B cell (primary cell): ENCODE results near the gene GPR152. TPM values are rescaled to one million over a fixed set of nuclear protein-coding genes. Genes with fewer than 3 reads are reported as not detected.

Source experiments
- ATAC-seq: fragments of 200-7000 bp; cut with Tn5 transposase; one replicate; pipeline ENCODE4 v1.10.0; 2021; ENCODE audit warnings: low read depth, mild to moderate bottlenecking, moderate number of reproducible peaks, moderate library complexity
- CTCF ChIA-PET: fragments of 350-600 bp; sonication (Branson Sonifier 250); formaldehyde crosslinking; loops from one replicate; lab custom pipeline; 2021; ENCODE audit warnings: antibody characterized with exemption, inconsistent platforms; lab: Charles Lee
- POLR2A ChIA-PET: fragments of 350-600 bp; sonication (Branson Sonifier 250); formaldehyde crosslinking; loops from one replicate; lab custom pipeline; 2021; ENCODE audit warnings: antibody characterized with exemption; lab: Charles Lee
- DNase-seq: peaks from one replicate; pipeline ENCODE4 v3.0.0; 2013
- H2AFZ ChIP-seq: 2 replicates; pipeline ENCODE4 v1.6.1; 2012; ENCODE audit warnings: mild to moderate bottlenecking, low read depth, low read length; ENCODE audit not compliant: insufficient read depth, poor library complexity, severe bottlenecking
- H3K27ac ChIP-seq, 2 donors: 1 replicate in 1 of 2; 2 replicates in 1 of 2; pipeline ENCODE4 v1.5.1; 2012 to 2013; ENCODE audit warnings: low read length in 2 of 2, mild to moderate bottlenecking in 2 of 2, moderate library complexity in 1 of 2
- H3K27me3 ChIP-seq, 4 experiments: fragments of 200-600 bp in 1 of 4; sonication (generic) in 1 of 4; replicated peaks in 1 of 4; 1 replicate in 2 of 4; 2 replicates in 2 of 4; pipeline versions ENCODE4 v1.6.1 to v1.7.0; 2013 to 2016; ENCODE audit warnings: low read length in 3 of 4, mild to moderate bottlenecking in 2 of 4, mixed read lengths in 1 of 4, moderate library complexity in 1 of 4; ENCODE audit not compliant: insufficient read depth in 4 of 4, control insufficient read depth in 3 of 4; ENCODE audit errors: control extremely low read depth in 1 of 4
- H3K36me3 ChIP-seq, 2 experiments: replicated peaks in 1 of 2; 1 replicate in 1 of 2; 2 replicates in 1 of 2; pipeline versions ENCODE4 v1.6.1 to v1.7.1; 2013; ENCODE audit warnings: low read length in 1 of 2; ENCODE audit not compliant: insufficient read depth in 2 of 2, control insufficient read depth in 1 of 2; ENCODE audit errors: control extremely low read depth in 1 of 2, extremely low read depth in 1 of 2
- H3K4me1 ChIP-seq, 2 donors: fragments of 200-600 bp in 1 of 2; sonication (generic) in 1 of 2; 1 replicate in 1 of 2; 2 replicates in 1 of 2; pipeline versions ENCODE4 v1.5.1 to v1.6.1; 2013 to 2017; ENCODE audit warnings: low read length in 2 of 2; ENCODE audit not compliant: control insufficient read depth in 2 of 2, insufficient read depth in 2 of 2
- H3K4me2 ChIP-seq: replicated peaks from 2 replicates; pipeline ENCODE3; 2012; ENCODE audit warnings: mild to moderate bottlenecking, low read depth, low read length; ENCODE audit not compliant: poor library complexity, severe bottlenecking
- H3K4me3 ChIP-seq, 5 experiments: fragments of 200-600 bp in 1 of 5; sonication (generic) in 1 of 5; 1 replicate in 3 of 5; 2 replicates in 2 of 5; pipeline versions ENCODE4 v1.5.1 to v1.7.0; 2011 to 2016; ENCODE audit warnings: low read length in 4 of 5, mild to moderate bottlenecking in 4 of 5, low read depth in 2 of 5, control low read depth in 1 of 5, moderate library complexity in 1 of 5; ENCODE audit not compliant: insufficient read depth in 1 of 5; ENCODE audit errors: control extremely low read depth in 1 of 5, extremely low read depth in 1 of 5
- H3K79me2 ChIP-seq: fragments of 200-600 bp; sonication (generic); one replicate; pipeline ENCODE4 v1.6.0; 2016; ENCODE audit warnings: low read length; ENCODE audit not compliant: control insufficient read depth, insufficient read depth
- H3K9ac ChIP-seq: fragments of 200-600 bp; sonication (generic); 2 replicates; pipeline ENCODE4 v1.6.1; 2017; ENCODE audit warnings: mild to moderate bottlenecking, low read length, moderate library complexity
- H3K9me3 ChIP-seq, 3 donors: one replicate each; pipeline versions ENCODE4 v1.6.1 to v1.7.1; 2013; ENCODE audit warnings: low read length in 2 of 3; ENCODE audit not compliant: control insufficient read depth in 2 of 3, insufficient read depth in 1 of 3; ENCODE audit errors: control extremely low read depth in 1 of 3
- H4K20me1 ChIP-seq: 2 replicates; pipeline ENCODE4 v1.6.0; 2012; ENCODE audit warnings: mild to moderate bottlenecking, low read length; ENCODE audit not compliant: insufficient read depth, control insufficient read depth, poor library complexity, severe bottlenecking
- H3K27ac Mint-ChIP-seq: one replicate; pipeline ENCODE4 v1.8.0; 2021; ENCODE audit warnings: mixed read lengths
- H3K27me3 Mint-ChIP-seq: one replicate; pipeline ENCODE4 v1.8.0; 2021; ENCODE audit warnings: mixed read lengths
- H3K4me1 Mint-ChIP-seq: one replicate; pipeline ENCODE4 v1.8.0; 2021; ENCODE audit warnings: mixed read lengths
- H3K4me3 Mint-ChIP-seq: one replicate; pipeline ENCODE4 v1.8.0; 2021; ENCODE audit warnings: mixed read lengths
- H3K9me3 Mint-ChIP-seq: one replicate; pipeline ENCODE4 v1.8.0; 2022; ENCODE audit warnings: mixed read lengths; ENCODE audit not compliant: insufficient read depth
- EZH2 ChIP-seq: IDR thresholded peaks from 2 replicates; pipeline ENCODE4 v1.6.1; 2012; ENCODE audit warnings: borderline replicate concordance, low read depth, mild to moderate bottlenecking, moderate library complexity, low read length; ENCODE audit not compliant: insufficient read depth, poor library complexity, severe bottlenecking
- WGBS: methylation state at CpG from one replicate; pipeline ENCODE4 v1.1.5; 2013; ENCODE audit warnings: missing lambda C conversion rate; ENCODE audit not compliant: insufficient coverage; 5-methylcytosine and 5-hydroxymethylcytosine counted together
- intact Hi-C: fragments of 100-400 bp; cut with micrococcal nuclease; formaldehyde crosslinking; loops from one replicate; pipeline ENCODE4 v1.10.0; 2022
- polyA plus RNA-seq: library from polyadenylated mRNA; depleted of rRNA; stranded (reverse); fragments of >200 nt; gene quantifications from 2 replicates; pipeline ENCODE4 v1.2.3, GENCODE V29; 2012
- total RNA-seq, 2 donors: library from RNA; stranded (reverse); fragments of 120-200 nt in 1 of 2; gene quantifications; 1 replicate in 1 of 2; 2 replicates in 1 of 2; pipeline versions ENCODE4 v1.2.3 to v1.2.4, GENCODE V29; 2013 to 2022
- TF ChIP-seq, protein P1 (sequence below): fragments of 200-600 bp; IDR thresholded peaks from one replicate; pipeline ENCODE4 v1.8.0; 2022; ENCODE audit warnings: antibody characterized with exemption, mild to moderate bottlenecking

GPR152 gene
- total and polyA plus RNA-seq, 2 donors (not counting 1 experiment from before 2014, with no cell fraction given): 0.24 TPM; not detected in 1

DNA sequence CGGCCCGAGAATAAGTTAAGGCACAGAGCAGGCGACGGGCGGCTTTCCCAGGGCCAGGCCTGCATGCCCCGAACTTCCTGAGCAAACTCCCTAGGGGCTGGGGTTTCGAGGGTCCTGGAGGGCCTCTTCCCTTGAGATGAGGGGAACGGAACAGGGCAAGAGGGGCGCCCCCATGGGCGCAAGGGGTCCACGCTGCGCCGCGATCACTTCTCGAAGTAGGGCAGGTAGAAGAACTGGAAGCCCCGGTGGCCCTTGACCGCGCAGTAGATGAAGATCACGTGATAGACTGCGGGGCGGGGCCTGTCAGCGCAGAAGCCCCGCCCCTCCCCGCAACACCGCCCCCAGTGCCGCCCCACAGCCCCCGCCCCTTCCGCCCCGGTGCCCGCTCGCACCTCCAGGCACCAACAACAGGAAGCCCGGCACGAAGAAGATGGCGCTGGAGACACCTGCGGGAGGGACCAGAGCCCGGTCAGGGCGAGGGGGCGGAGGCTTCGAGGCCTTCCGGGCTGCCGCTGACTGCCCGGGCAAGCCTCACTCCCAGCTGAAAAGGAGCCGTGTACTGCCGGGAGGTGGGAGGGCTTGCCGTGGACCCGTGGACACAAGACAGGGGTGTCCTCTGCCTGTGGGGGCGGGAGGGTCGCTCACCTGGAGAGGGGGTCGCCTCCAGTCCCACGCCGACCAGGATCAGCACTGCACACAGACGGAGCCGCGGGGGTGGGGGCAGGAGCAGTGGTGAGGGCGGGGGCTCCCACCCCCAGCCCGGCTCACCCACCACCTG, 12.1 kb upstream of the GPR152 start:
- WGBS: under 1% methylated on average over 48 of the region's 56 CpGs
- Mint-ChIP-seq H3K9me3 (no peaks in the 10 kb centered on the region), H3K27me3 (no peaks in the 10 kb centered on the region), H3K27ac (peak overlapping the region; percentile 97), H3K4me3 (peak overlapping the region; percentile 89), H3K4me1 (peaks cover 66% of the 10 kb centered on the region)
- Histone ChIP-seq H3K4me2 (peak overlapping the region; percentile 97), H3K9me3 (peaks cover 0 to 12% (median 0%) of the 10 kb centered on the region in 3 donors), H2AFZ (peak overlapping the region; percentile 83), H3K4me3 (peak overlapping the region; percentile 70 to 78 (median 75)), H3K27me3 (no peaks in the 10 kb centered on the region), H3K27ac (peak overlapping the region; percentile 82 to 94), H3K79me2 (peaks cover 57% of the 10 kb centered on the region), H3K36me3 (peaks cover 2 to 9% of the 10 kb centered on the region in 2 experiments), H4K20me1 (peaks cover 10% of the 10 kb centered on the region), H3K4me1 (peaks cover 53 to 89% of the 10 kb centered on the region in 2 donors), H3K9ac (peak overlapping the region; percentile 91)
- TF ChIP-seq, protein P1, sequence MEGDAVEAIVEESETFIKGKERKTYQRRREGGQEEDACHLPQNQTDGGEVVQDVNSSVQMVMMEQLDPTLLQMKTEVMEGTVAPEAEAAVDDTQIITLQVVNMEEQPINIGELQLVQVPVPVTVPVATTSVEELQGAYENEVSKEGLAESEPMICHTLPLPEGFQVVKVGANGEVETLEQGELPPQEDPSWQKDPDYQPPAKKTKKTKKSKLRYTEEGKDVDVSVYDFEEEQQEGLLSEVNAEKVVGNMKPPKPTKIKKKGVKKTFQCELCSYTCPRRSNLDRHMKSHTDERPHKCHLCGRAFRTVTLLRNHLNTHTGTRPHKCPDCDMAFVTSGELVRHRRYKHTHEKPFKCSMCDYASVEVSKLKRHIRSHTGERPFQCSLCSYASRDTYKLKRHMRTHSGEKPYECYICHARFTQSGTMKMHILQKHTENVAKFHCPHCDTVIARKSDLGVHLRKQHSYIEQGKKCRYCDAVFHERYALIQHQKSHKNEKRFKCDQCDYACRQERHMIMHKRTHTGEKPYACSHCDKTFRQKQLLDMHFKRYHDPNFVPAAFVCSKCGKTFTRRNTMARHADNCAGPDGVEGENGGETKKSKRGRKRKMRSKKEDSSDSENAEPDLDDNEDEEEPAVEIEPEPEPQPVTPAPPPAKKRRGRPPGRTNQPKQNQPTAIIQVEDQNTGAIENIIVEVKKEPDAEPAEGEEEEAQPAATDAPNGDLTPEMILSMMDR: no peak
- no peak for TF ChIP-seq EZH2
- ATAC-seq (peak; percentile 68), DNase-seq (peak; percentile 94)
- ChIA-PET POLR2A (interaction anchor here (0.6 to 10.4 kb wide), 20 partner anchors 10 to 844 kb away, joined by 3 to 215 read pairs (median 6); partner anchors contain the start of genes AIP, CLCF1, CORO1B and PITPNM1), CTCF (interaction anchor here (0.6 to 1.8 kb wide), 7 partner anchors 18 to 164 kb away, joined by 3 to 9 read pairs (median 4); partner anchors contain the start of genes AIP, PPP1CA and PTPRCAP)
- intact Hi-C loops: loop anchor here (1.0 kb wide), 6 partner anchors 18 to 61 kb away; partner anchors contain the start of genes CDK2AP2, PTPRCAP and RPS6KB2
